ENCODE results near the gene NIF3L1.
"Not testable (repeated sequence)": the region's sequence is repeated elsewhere in the genome, so short reads cannot be mapped to it uniquely, and the experiment has no call there.

NIF3L1 gene

GRCh38 chr2:200873560-200873959 is 15.6 kb upstream of the NIF3L1 start:
- DNase-seq, result no peak

- no peak for DNase-seq
Observed at GRCh38 chr2:200877443-200877842, 11.7 kb upstream of the NIF3L1 start.

DNA sequence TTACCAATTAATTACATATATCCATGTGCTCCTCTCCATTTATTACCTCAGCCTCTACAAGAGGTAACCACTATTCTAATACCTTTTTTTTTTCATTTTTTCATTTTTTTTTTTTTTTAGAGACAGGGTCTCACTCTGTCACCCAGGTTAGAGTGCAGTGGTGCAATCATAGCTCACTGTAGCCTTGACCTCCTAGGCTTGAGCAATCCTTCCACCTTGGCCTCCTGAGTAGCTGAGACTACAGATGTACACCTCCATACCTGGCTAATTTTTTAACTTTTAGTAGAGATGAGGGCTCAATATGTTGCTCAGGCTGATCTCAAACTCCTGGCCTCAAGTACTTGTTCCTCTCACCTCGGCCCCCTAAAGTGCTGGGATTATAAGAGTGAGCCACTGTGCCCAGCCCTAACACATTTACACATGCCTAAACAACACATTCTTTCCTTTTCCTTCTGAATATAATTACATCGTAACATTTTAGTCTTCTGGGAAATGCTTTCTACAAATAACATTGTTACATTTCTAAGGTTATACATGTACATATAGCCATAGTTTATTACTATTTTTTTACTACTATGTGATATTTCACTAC is 10.8 kb upstream of the NIF3L1 start:
- DNase-seq, result no peak

DNA sequence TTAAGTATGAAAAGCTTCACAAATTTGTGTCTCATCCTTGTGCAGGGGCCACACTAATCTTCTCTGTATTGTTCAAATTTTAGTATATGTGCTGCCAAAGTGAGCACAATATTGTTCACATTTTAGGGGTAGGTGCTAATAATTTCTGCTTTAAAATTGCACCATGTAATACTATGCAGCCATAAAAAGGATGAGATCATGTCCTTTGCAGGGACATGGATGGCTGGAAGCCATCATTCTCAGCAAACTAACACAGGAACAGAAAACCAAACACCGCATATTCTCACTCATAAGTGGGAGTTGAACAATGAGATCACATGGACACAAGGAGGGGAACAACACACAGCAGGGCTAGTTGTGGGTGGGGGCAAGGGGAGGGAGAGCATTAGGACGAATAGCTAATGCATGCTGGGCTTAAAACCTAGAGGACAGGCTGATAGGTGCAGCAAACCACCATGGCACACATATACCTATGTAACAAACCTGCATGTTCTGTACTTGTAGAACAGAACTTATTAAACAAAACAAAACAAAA is 7.4 kb upstream of the NIF3L1 start:
- not testable (repeated sequence) for DNase-seq

DNA sequence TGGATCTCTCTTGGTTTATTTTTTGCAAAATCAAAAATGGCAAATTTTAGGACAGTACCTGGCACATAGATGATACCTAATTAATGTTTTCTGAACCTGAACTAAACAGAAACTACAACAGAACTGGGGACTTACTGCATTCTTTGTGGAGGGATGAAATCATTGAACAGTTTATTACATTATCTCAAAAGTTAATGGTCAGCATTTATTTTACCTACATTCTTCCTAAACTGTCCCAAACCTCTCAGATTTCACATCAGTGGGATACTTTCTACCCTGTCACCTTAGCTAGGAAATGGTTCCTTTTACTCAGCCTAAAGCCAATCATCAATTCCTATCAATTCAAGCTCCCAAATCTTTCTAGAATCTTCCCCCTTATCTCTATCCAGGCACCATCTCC is 10.3 kb downstream of the NIF3L1 start:
- no peak for DNase-seq

DNA sequence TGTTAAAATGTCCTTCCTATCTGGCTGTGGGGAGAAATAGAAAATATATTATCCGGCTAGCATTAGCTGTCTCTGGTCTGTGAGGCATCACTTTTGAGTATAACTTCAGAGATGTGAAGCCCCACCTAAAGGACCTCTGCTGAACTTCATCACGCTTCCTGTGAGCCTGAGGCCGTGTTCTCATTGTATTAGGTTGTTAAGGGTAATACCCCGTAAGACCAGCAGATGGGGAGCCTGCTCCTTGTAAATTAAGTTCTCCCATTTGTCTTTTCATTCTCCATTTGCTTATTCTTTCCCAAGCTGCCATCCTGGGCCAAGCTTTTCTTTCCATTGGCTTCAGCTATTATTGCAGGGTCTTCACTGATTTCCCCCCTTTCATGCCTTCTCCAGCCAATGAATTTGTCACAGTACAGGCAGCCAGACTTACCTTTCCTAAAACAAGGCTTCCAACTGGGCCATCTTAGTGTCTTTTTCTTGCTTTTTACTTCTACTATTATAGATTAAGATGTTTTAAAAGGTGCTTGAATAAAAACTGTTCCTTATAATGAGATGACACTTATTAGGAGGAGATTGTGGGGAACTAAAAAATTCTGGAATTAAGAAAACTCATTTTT is 12.4 kb downstream of the NIF3L1 start:
- peak; percentile 35 to 66 for DNase-seq

GRCh38 chr2:200905618-200906296 is 16.6 kb downstream of the NIF3L1 start:
- peak; percentile 63 to 67 for DNase-seq

GRCh38 chr2:200909958-200910357 is 20.8 kb downstream of the NIF3L1 start:
- DNase-seq, result no peak

- no peak for DNase-seq
Observed at GRCh38 chr2:200913654-200914053, 24.5 kb downstream of the NIF3L1 start.

DNA sequence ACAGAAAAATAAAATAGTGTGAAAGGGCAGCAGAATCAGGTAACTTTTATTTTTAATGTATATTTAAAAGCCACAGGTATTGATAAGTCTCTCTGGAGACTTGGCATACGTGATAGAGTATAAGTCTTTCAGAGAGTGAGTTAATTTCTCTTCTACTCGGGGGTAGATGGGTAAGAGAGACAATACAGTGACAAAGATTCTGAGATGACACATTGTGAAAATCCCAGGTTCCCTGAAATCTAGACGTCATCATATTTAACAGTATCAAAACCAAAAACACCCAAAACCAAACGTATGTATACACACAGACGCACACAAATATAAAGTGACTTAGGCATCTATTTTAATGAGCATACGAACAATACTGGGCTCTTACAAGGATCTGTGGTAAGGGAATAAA is 33.3 kb downstream of the NIF3L1 start:
- DNase-seq, result no peak

- DNase-seq, result no peak
Observed at GRCh38 chr2:200929334-200930249, 40.4 kb downstream of the NIF3L1 start.

DNA sequence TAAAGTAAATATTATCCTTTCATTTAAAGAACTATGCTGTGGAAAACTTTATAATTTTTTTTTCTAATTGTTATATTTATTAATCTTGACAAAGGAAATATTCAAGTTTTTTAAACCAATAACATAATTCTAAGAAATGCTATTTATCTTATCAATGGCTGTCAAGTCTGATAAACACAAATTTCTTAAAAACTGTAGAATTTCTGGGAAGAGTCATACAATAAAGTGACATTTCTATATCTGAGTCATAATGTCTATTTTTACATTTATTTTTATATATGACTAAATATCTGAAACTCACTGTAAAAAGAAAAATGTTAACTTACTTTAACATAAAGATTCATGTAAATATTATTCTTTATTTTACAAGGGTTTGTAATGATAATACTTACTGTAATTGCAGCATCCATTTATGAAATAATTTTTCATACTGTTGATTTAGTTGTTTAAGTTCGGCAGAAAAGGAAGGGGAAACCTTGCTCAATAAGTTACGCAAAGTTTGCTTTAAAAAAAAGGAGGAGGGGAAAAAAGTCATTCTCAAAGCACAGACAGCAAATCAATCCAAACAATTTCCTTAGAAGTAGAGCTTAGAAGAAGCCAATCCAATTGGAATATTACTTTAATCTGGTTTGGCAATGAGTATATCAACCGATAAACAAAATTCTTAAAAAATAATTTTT is 41.9 kb downstream of the NIF3L1 start:
- DNase-seq, result no peak

GRCh38 chr2:200939832-200940231 is 50.7 kb downstream of the NIF3L1 start:
- no peak for DNase-seq

GRCh38 chr2:200943527-200944105 is 54.4 kb downstream of the NIF3L1 start:
- no peak for DNase-seq

GRCh38 chr2:200944467-200945394 is 55.6 kb downstream of the NIF3L1 start:
- no peak for DNase-seq

- no peak for DNase-seq
Observed at GRCh38 chr2:200945395-200945729, 56.2 kb downstream of the NIF3L1 start.

- no peak for DNase-seq
Observed at GRCh38 chr2:200950378-200950777, 61.2 kb downstream of the NIF3L1 start.

Data from hippocampal formation (tissue), 2 donors.